ENCODE results near the gene C5orf22.

The C5orf22 gene

GRCh38 chr5:31604644-31605043 is 72.5 kb downstream of the C5orf22 start:
- DNase-seq (ENCODE audit: low spot score) = no peak

Measured in NAMALWA (cell line).